GM12878 (cell line): Measurements from ENCODE around the gene MYOZ2. TPM values are rescaled to one million over a fixed set of nuclear protein-coding genes. Genes with fewer than 3 reads are reported as not detected.

Experiments used
- ATAC-seq: fragments of 200-7000 bp; cut with Tn5 transposase; 3 replicates; pipeline ENCODE4 v1.9.1; 2020; ENCODE audit warnings: mild to moderate bottlenecking, moderate library complexity
- BruUV-seq: library from RNA; stranded (reverse); fragments of 400-500 nt; replicated peaks from 2 replicates; lab custom pipeline; 2021; lab: Mats Ljungman, UMichigan
- CTCF ChIA-PET: fragments of 300-600 bp; sonication (Branson Sonifier 250); formaldehyde crosslinking; extraction: SDS; loops from one replicate; lab custom pipeline; 2021; ENCODE audit warnings: inconsistent platforms; lab: Yijun Ruan, JAX
- POLR2A ChIA-PET: fragments of 350-600 bp; formaldehyde crosslinking; extraction: SDS; loops from one replicate; lab custom pipeline; 2021; ENCODE audit warnings: inconsistent platforms; lab: Charles Lee
- RAD21 ChIA-PET: fragments of 300-600 bp; sonication (Branson Sonifier 250); formaldehyde crosslinking; loops from one replicate; lab custom pipeline; 2023; ENCODE audit warnings: antibody characterized with exemption; ENCODE audit not compliant: unreplicated experiment; lab: Charles Lee
- SMC1A ChIA-PET: fragments of 300-600 bp; sonication (Branson Sonifier 250); formaldehyde crosslinking; loops from one replicate; lab custom pipeline; 2023; ENCODE audit not compliant: unreplicated experiment, uncharacterized antibody; lab: Charles Lee
- DNase-seq: peaks from one replicate; pipeline ENCODE4 v3.0.0-alpha.2; 2011; ENCODE audit warnings: low read depth, low spot score
- FAIRE-seq: peaks from 3 replicates; lab custom pipeline; 2011; peaks lifted over from hg19 to GRCh38; lab: Jason Lieb, UNC
- H2AFZ ChIP-seq: 2 replicates; pipeline ENCODE4 v1.6.0; 2011; ENCODE audit warnings: low read depth, low read length, control low read depth; ENCODE audit not compliant: control insufficient read depth
- H3K27ac ChIP-seq: 2 replicates; pipeline ENCODE4 v1.5.1; 2011; ENCODE audit warnings: control low read depth; ENCODE audit not compliant: control insufficient read depth, insufficient read depth
- H3K27me3 ChIP-seq, 2 experiments: replicated peaks in 1 of 2; 2 replicates each; pipeline versions ENCODE4 v1.6.0 to v1.6.1; 2011; ENCODE audit warnings: low read length in 1 of 2; ENCODE audit not compliant: control insufficient read depth in 2 of 2, insufficient read depth in 2 of 2
- H3K36me3 ChIP-seq, 2 experiments: 2 replicates each; pipeline ENCODE4 v1.5.1; 2011; ENCODE audit warnings: low read length in 1 of 2; ENCODE audit not compliant: control insufficient read depth in 2 of 2, insufficient read depth in 2 of 2
- H3K4me1 ChIP-seq: 2 replicates; pipeline ENCODE4 v1.6.1; 2011; ENCODE audit warnings: mild to moderate bottlenecking, low read length, moderate library complexity, mixed read lengths; ENCODE audit not compliant: control insufficient read depth, insufficient read depth
- H3K4me2 ChIP-seq: 2 replicates; pipeline ENCODE4 v1.6.0; 2011; ENCODE audit warnings: control low read depth; ENCODE audit not compliant: control insufficient read depth, insufficient read depth
- H3K4me3 ChIP-seq: fragments of 200-600 bp; sonication (generic); 2 replicates; pipeline ENCODE4 v1.5.1; 2016
- H3K79me2 ChIP-seq: 2 replicates; pipeline ENCODE4 v1.6.0; 2011; ENCODE audit warnings: low read length; ENCODE audit not compliant: control insufficient read depth, insufficient read depth
- H3K9ac ChIP-seq: 2 replicates; pipeline ENCODE4 v1.8.0; 2011; ENCODE audit warnings: low read length, control low read depth, mixed read lengths; ENCODE audit not compliant: control insufficient read depth, insufficient read depth
- H3K9me3 ChIP-seq: replicated peaks from 3 replicates; pipeline ENCODE4 v1.5.1; 2011; ENCODE audit warnings: mild to moderate bottlenecking, low read length; ENCODE audit not compliant: control insufficient read depth, insufficient read depth
- H4K20me1 ChIP-seq: 2 replicates; pipeline ENCODE4 v1.6.0; 2011; ENCODE audit not compliant: control insufficient read depth, insufficient read depth
- EED ChIP-seq: sonication (generic); IDR thresholded peaks from 2 replicates; pipeline ENCODE4 v1.6.1; 2016; ENCODE audit warnings: antibody characterized with exemption, low read depth
- EGR1 ChIP-seq, 2 experiments: IDR thresholded peaks; 1 replicate in 1 of 2; 2 replicates in 1 of 2; pipeline ENCODE4 v1.6.1; 2011 to 2012; ENCODE audit warnings: low read depth in 2 of 2, low read length in 2 of 2, borderline replicate concordance in 1 of 2, mild to moderate bottlenecking in 1 of 2, moderate library complexity in 1 of 2
- EP300 ChIP-seq, 2 experiments: fragments of 150-350 bp in 1 of 2; IDR thresholded peaks; 2 replicates each; pipeline ENCODE4 v1.6.1; 2011 to 2012; ENCODE audit warnings: low read depth in 2 of 2, low read length in 2 of 2, borderline replicate concordance in 1 of 2, improper control_type of control experiment in 1 of 2, inconsistent platforms in 1 of 2; ENCODE audit not compliant: control insufficient read depth in 1 of 2
- KLF5 ChIP-seq: fragments of 450-650 bp; IDR thresholded peaks from 2 replicates; pipeline ENCODE4 v1.6.1; 2014; ENCODE audit warnings: mild to moderate bottlenecking; ENCODE audit not compliant: partially characterized antibody
- NR2F1 ChIP-seq: fragments of 450-650 bp; conservative IDR thresholded peaks from 2 replicates; pipeline ENCODE4 v1.6.1; 2017; ENCODE audit warnings: mild to moderate bottlenecking
- SMAD1 ChIP-seq: fragments of 450-650 bp; IDR thresholded peaks from 2 replicates; pipeline ENCODE4 v1.6.1; 2018; ENCODE audit warnings: mild to moderate bottlenecking, low read depth; ENCODE audit not compliant: partially characterized antibody
- TAF1 ChIP-seq: IDR thresholded peaks from 2 replicates; pipeline ENCODE4 v1.6.1; 2011; ENCODE audit warnings: mild to moderate bottlenecking, low read depth, low read length, borderline replicate concordance
- TCF7 ChIP-seq: IDR thresholded peaks from 2 replicates; pipeline ENCODE4 v1.6.1; 2014; ENCODE audit warnings: antibody characterized with exemption, borderline replicate concordance
- ZNF217 ChIP-seq: fragments of 450-650 bp; IDR thresholded peaks from 2 replicates; pipeline ENCODE4 v1.6.1; 2017; ENCODE audit warnings: antibody characterized with exemption, mild to moderate bottlenecking
- WGBS: methylation state at CpG from one replicate; pipeline ENCODE4 v1.1.6; 2016; ENCODE audit warnings: low lambda C conversion rate; ENCODE audit not compliant: insufficient replicate concordance, insufficient coverage; ENCODE audit errors: missing lambda C conversion rate; 5-methylcytosine and 5-hydroxymethylcytosine counted together
- in situ Hi-C: fragments of 300-500 bp; cut with MboI; formaldehyde crosslinking; loops from 9 replicates; pipeline ENCODE4 v1.14.3; 2018; ENCODE audit warnings: mixed read lengths
- intact Hi-C: fragments of 100-400 bp; cut with micrococcal nuclease; formaldehyde crosslinking; loops from one replicate; pipeline ENCODE4 v1.14.2; 2022; ENCODE audit not compliant: unreplicated experiment
- polyA plus RNA-seq, 11 experiments: library from polyadenylated mRNA; depleted of rRNA in 4 of 11; unstranded in 6 of 11; stranded (reverse) in 5 of 11; fragments of >200 nt; fragmentation: Nextera tagmentation in 4 of 11; fragmentation: Illumina TruSeq in 1 of 11; extraction: Ambion mirVana in 4 of 11; extraction: Trizol in 1 of 11; gene quantifications; 1 replicate in 1 of 11; 2 replicates in 10 of 11; pipeline versions ENCODE4 v1.2.1 to v1.2.3, GENCODE V29; 2011 to 2016; ENCODE audit warnings: inconsistent platforms in 2 of 11, missing spikeins in 2 of 11, low read depth in 1 of 11
- total RNA-seq, 4 experiments: library from RNA; depleted of rRNA in 3 of 4; stranded (reverse); fragments of >200 nt in 3 of 4; fragmentation: Illumina TruSeq in 1 of 4; extraction: Trizol in 1 of 4; gene quantifications; 2 replicates each; pipeline versions ENCODE4 v1.2.1 to v1.2.3, GENCODE V29; 2013 to 2021
- TF ChIP-seq, protein P1 (sequence below): fragments of 450-650 bp; formaldehyde crosslinking; IDR thresholded peaks from 2 replicates; pipeline ENCODE4 v1.5.0; 2022; ENCODE audit warnings: mild to moderate bottlenecking, missing genetic modification characterization
- TF ChIP-seq, protein P2 (sequence below), 3 experiments: IDR thresholded peaks in 2 of 3; conservative IDR thresholded peaks in 1 of 3; 2 replicates each; pipeline ENCODE4 v1.5.1; 2011; ENCODE audit warnings: low read depth in 3 of 3, low read length in 3 of 3, mild to moderate bottlenecking in 3 of 3, control low read depth in 2 of 3, moderate library complexity in 2 of 3, inconsistent platforms in 1 of 3, mixed read lengths in 1 of 3; ENCODE audit not compliant: control insufficient read depth in 2 of 3, insufficient read depth in 1 of 3; ENCODE audit errors: extremely low read depth in 1 of 3
- TF ChIP-seq, protein P3 (sequence below): fragments of 450-650 bp; IDR thresholded peaks from 2 replicates; pipeline ENCODE4 v1.6.1; 2017; ENCODE audit warnings: mild to moderate bottlenecking, moderate library complexity

The MYOZ2 gene
- total and polyA plus RNA-seq, 10 of the 15 experiments (the other 5 are each of a cell fraction or from before 2014, with no cell fraction given): not detected

DNA sequence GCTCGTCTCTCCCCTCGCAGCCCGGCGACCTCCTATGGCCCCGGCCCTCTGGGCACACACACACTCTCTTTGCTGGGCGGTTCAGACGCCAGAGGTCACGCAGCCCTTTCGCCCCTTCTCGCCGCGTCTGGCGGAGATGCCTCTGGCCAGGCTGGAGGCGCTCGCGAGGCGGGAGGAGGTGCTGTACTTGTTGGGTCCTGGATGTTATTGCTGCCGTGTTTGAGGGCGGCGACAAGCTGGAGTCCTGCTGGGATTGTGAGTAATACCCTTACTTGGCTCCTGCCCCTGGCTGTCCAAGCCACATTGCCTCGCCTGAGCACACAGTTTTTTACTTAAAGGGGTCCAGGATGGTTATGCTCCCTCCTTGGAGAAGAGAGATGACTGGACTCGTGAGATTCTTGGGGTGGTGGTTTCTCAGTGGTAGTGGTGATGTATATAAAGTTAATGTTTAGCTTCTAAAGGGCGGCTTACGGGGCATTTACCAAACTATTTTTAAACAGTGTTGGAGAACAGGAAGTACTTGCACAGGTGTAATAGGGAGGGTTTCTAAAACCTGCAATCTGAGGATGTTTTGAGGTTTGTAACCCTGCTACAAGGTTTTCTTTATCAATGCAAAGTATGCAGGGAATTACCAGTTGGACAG is 77.5 kb downstream of the MYOZ2 start:
- H3K4me3 ChIP-seq: peak overlapping the region; percentile 76
- no peaks in the 10 kb centered on the region for H3K79me2 ChIP-seq
- peak; percentile 34; the same call in 1 of the 2 replicates for TF ChIP-seq ZNF217
- no peak for TF ChIP-seq TCF7
- no peak for TF ChIP-seq EP300 (IDR thresholded peaks at IDR 0.05; ENCODE audit: borderline replicate concordance in 1 of 2, control insufficient read depth in 1 of 2, low read depth in 2 of 2, low read length in 2 of 2)
- no peak for TF ChIP-seq KLF5
- peak; percentile 48; the same call in 1 of the 2 replicates for TF ChIP-seq NR2F1
- peak; percentile 49 for TF ChIP-seq EED
- TF ChIP-seq, protein P1, sequence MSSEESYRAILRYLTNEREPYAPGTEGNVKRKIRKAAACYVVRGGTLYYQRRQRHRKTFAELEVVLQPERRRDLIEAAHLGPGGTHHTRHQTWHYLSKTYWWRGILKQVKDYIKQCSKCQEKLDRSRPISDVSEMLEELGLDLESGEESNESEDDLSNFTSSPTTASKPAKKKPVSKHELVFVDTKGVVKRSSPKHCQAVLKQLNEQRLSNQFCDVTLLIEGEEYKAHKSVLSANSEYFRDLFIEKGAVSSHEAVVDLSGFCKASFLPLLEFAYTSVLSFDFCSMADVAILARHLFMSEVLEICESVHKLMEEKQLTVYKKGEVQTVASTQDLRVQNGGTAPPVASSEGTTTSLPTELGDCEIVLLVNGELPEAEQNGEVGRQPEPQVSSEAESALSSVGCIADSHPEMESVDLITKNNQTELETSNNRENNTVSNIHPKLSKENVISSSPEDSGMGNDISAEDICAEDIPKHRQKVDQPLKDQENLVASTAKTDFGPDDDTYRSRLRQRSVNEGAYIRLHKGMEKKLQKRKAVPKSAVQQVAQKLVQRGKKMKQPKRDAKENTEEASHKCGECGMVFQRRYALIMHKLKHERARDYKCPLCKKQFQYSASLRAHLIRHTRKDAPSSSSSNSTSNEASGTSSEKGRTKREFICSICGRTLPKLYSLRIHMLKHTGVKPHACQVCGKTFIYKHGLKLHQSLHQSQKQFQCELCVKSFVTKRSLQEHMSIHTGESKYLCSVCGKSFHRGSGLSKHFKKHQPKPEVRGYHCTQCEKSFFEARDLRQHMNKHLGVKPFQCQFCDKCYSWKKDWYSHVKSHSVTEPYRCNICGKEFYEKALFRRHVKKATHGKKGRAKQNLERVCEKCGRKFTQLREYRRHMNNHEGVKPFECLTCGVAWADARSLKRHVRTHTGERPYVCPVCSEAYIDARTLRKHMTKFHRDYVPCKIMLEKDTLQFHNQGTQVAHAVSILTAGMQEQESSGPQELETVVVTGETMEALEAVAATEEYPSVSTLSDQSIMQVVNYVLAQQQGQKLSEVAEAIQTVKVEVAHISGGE: no peak
- 0 out of 3 replicates have a peak, but pooled peaks of 1 of the 2 experiments have one; percentile 10 for TF ChIP-seq EGR1 (IDR thresholded peaks at IDR 0.05; ENCODE audit: borderline replicate concordance in 1 of 2, low read depth in 2 of 2, low read length in 2 of 2)
- TF ChIP-seq, protein P2, sequence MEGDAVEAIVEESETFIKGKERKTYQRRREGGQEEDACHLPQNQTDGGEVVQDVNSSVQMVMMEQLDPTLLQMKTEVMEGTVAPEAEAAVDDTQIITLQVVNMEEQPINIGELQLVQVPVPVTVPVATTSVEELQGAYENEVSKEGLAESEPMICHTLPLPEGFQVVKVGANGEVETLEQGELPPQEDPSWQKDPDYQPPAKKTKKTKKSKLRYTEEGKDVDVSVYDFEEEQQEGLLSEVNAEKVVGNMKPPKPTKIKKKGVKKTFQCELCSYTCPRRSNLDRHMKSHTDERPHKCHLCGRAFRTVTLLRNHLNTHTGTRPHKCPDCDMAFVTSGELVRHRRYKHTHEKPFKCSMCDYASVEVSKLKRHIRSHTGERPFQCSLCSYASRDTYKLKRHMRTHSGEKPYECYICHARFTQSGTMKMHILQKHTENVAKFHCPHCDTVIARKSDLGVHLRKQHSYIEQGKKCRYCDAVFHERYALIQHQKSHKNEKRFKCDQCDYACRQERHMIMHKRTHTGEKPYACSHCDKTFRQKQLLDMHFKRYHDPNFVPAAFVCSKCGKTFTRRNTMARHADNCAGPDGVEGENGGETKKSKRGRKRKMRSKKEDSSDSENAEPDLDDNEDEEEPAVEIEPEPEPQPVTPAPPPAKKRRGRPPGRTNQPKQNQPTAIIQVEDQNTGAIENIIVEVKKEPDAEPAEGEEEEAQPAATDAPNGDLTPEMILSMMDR (IDR thresholded peaks at IDR 0.05 in 2 of 3, conservative IDR thresholded peaks at IDR 0.05 in 1 of 3; ENCODE audit: control insufficient read depth in 2 of 3, extremely low read depth in 1 of 3, insufficient read depth in 1 of 3, low read depth in 3 of 3, low read length in 3 of 3): peak; percentile 22 to 35 (median 31); a peak in 3 of 6 replicates
- TF ChIP-seq, protein P3, sequence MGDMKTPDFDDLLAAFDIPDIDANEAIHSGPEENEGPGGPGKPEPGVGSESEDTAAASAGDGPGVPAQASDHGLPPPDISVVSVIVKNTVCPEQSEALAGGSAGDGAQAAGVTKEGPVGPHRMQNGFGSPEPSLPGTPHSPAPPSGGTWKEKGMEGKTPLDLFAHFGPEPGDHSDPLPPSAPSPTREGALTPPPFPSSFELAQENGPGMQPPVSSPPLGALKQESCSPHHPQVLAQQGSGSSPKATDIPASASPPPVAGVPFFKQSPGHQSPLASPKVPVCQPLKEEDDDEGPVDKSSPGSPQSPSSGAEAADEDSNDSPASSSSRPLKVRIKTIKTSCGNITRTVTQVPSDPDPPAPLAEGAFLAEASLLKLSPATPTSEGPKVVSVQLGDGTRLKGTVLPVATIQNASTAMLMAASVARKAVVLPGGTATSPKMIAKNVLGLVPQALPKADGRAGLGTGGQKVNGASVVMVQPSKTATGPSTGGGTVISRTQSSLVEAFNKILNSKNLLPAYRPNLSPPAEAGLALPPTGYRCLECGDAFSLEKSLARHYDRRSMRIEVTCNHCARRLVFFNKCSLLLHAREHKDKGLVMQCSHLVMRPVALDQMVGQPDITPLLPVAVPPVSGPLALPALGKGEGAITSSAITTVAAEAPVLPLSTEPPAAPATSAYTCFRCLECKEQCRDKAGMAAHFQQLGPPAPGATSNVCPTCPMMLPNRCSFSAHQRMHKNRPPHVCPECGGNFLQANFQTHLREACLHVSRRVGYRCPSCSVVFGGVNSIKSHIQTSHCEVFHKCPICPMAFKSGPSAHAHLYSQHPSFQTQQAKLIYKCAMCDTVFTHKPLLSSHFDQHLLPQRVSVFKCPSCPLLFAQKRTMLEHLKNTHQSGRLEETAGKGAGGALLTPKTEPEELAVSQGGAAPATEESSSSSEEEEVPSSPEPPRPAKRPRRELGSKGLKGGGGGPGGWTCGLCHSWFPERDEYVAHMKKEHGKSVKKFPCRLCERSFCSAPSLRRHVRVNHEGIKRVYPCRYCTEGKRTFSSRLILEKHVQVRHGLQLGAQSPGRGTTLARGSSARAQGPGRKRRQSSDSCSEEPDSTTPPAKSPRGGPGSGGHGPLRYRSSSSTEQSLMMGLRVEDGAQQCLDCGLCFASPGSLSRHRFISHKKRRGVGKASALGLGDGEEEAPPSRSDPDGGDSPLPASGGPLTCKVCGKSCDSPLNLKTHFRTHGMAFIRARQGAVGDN: no peak
- TF ChIP-seq SMAD1: no peak
- TF ChIP-seq TAF1: no peak

More for the DNA sequence above, 77.5 kb downstream of the MYOZ2 start:
- ChIA-PET CTCF (interaction anchor here (0.7 to 1.5 kb wide), 2 partner anchors 87 to 844 kb away, joined by 3 to 4 read pairs; a partner anchor contains a TSS), RAD21 (interaction anchor here (1.1 kb wide), 1 partner anchor 87 kb away, joined by 3 read pairs; a partner anchor contains a TSS), SMC1A (interaction anchor here (0.6 to 1.4 kb wide), 2 partner anchors 87 kb away, joined by 3 to 5 read pairs; a partner anchor contains a TSS), POLR2A (interaction anchor here (1.2 kb wide), 1 partner anchor 246 kb away, joined by 3 read pairs; no protein-coding TSS in a partner anchor)
- Histone ChIP-seq H3K27me3 (peaks cover 0 to 2% of the 10 kb centered on the region in 2 experiments; a peak in 1 of 4 replicates), H3K27ac (peak overlapping the region; percentile 6; the same call in 1 of the 2 replicates), H3K36me3 (no peaks in the 10 kb centered on the region), H2AFZ (peak overlapping the region; percentile 98), H3K4me2 (peak overlapping the region; percentile 98), H4K20me1 (no peaks in the 10 kb centered on the region), H3K9ac (peak overlapping the region; percentile 59), H3K9me3 (no peaks in the 10 kb centered on the region), H3K4me1 (no peaks in the 10 kb centered on the region; the same call in 1 of the 2 replicates)
- DNase-seq (peak; percentile 12), FAIRE-seq (no peak), ATAC-seq (peak; percentile 76)
- in situ Hi-C loops: no loop called here
- under 1% methylated on average over 15 of the region's 24 CpGs for WGBS
- intact Hi-C loops: loop anchor here (5.0 kb wide), 1 partner anchor 74 kb away; no protein-coding TSS in a partner anchor
- TSS peak; percentile 76 for BruUV-seq
